HepG2 (cell line): ENCODE results near the gene TRIM15. TPM values are rescaled to one million over a fixed set of nuclear protein-coding genes. Genes with fewer than 3 reads are reported as not detected.
A peak's percentile ranks its signal among the peaks of the same experiment; 100 is the strongest.

Experiments
- ATRX ChIP-seq: sonication (generic); formaldehyde crosslinking; IDR thresholded peaks from 2 replicates; pipeline ENCODE4 v1.4.0; 2020; ENCODE audit warnings: missing genetic modification reagents, borderline replicate concordance
- HOXA3 ChIP-seq: sonication (generic); formaldehyde crosslinking; IDR thresholded peaks from 2 replicates; pipeline ENCODE4 v1.5.0; 2020; ENCODE audit warnings: missing genetic modification reagents
- LBX2 ChIP-seq: sonication (generic); formaldehyde crosslinking; IDR thresholded peaks from 2 replicates; pipeline ENCODE4 v1.5.0; 2020; ENCODE audit warnings: missing genetic modification reagents, mild to moderate bottlenecking, borderline replicate concordance
- MEF2D ChIP-seq: sonication (generic); formaldehyde crosslinking; IDR thresholded peaks from 2 replicates; pipeline ENCODE4 v1.5.1; 2020; ENCODE audit warnings: mild to moderate bottlenecking, missing genetic modification reagents
- NFKB2 ChIP-seq: sonication (generic); formaldehyde crosslinking; IDR thresholded peaks from 2 replicates; pipeline ENCODE4 v1.4.0; 2020; ENCODE audit warnings: missing genetic modification reagents, borderline replicate concordance
- NFRKB ChIP-seq: fragments of 450-650 bp; IDR thresholded peaks from 2 replicates; pipeline ENCODE4 v1.6.1; 2017
- SCMH1 ChIP-seq: sonication (generic); formaldehyde crosslinking; IDR thresholded peaks from 2 replicates; pipeline ENCODE4 v1.9.0; 2021; ENCODE audit warnings: missing genetic modification reagents, mild to moderate bottlenecking, borderline replicate concordance
- ZNF180 ChIP-seq: sonication (generic); formaldehyde crosslinking; IDR thresholded peaks from 2 replicates; pipeline ENCODE4 v1.4.0; 2020; ENCODE audit warnings: low read depth, missing genetic modification reagents, borderline replicate concordance
- ZNF451 ChIP-seq: sonication (generic); formaldehyde crosslinking; IDR thresholded peaks from 2 replicates; pipeline ENCODE4 v1.5.0; 2020; ENCODE audit warnings: mild to moderate bottlenecking, missing genetic modification reagents
- polyA plus RNA-seq, 8 experiments: library from polyadenylated mRNA; depleted of rRNA in 3 of 8; stranded (reverse) in 7 of 8; unstranded in 1 of 8; fragments of >200 nt; fragmentation: Illumina TruSeq in 4 of 8; extraction: Trizol in 4 of 8; gene quantifications; 2 replicates each; pipeline versions ENCODE4 v1.2.1 to v1.2.3, GENCODE V29; 2011 to 2016; ENCODE audit warnings: low read depth in 4 of 8, missing spikeins in 1 of 8, mixed read lengths in 1 of 8; ENCODE audit not compliant: insufficient read depth in 1 of 8
- total RNA-seq, 5 experiments: library from RNA; depleted of rRNA; stranded (reverse); fragments of >200 nt; fragmentation: Illumina TruSeq; extraction: Trizol; gene quantifications; 2 replicates each; pipeline ENCODE4 v1.2.3, GENCODE V29; 2016; ENCODE audit warnings: low read depth in 1 of 5
- TF ChIP-seq, protein P1 (sequence below): sonication (generic); formaldehyde crosslinking; IDR thresholded peaks from 2 replicates; pipeline ENCODE4 v1.5.1; 2020; ENCODE audit warnings: mild to moderate bottlenecking, missing genetic modification reagents, moderate library complexity
- TF ChIP-seq, protein P2 (sequence below): sonication (generic); formaldehyde crosslinking; IDR thresholded peaks from 2 replicates; pipeline ENCODE4 v1.5.1; 2020; ENCODE audit warnings: mild to moderate bottlenecking, missing genetic modification reagents, borderline replicate concordance
- TF ChIP-seq, protein P3 (sequence below): sonication (generic); formaldehyde crosslinking; IDR thresholded peaks from 2 replicates; pipeline ENCODE4 v1.9.0; 2021; ENCODE audit warnings: mild to moderate bottlenecking, missing genetic modification reagents

The TRIM15 gene
- total and polyA plus RNA-seq, 2 of the 13 experiments (the other 11 are each of a cell fraction or from before 2014, with no cell fraction given) = 35.1 to 38.2 TPM

DNA sequence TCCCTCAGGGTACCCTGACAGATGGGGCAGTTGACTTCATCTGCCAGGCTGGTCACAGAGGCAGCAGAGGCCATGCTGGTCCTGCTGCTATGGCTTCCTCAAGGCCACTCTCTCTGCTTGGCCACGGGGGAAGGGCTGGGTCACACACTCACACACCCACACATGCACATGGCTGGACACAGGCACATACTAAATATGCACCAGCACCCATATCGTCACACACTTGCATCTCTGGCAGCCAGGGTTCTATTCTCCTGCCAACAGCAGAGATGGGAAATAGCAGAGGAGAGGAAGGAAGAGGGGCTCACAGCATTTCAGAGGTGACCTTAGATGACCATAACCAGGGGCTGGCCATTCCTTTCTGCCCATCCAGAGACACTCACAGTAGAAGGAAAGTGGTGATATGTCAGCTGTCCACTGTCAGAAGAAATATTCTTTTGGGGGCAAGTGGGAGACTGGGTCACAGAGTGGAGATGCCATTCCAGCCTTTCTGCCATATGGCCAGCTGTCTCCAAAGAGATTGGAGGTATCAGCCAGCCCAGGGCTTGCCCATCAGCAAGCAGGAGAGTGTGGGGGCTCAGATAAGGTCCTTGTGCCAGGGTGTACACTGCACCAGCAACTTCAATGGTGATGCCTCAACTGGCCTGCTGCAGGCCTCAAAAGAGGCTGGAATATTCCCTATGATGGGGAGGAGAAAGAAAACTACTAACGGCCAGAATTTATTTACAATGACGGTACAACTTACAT is 2.4 kb upstream of the TRIM15 start, which contains the start of gene TRIM10 (continued):
- TF ChIP-seq, protein P1, sequence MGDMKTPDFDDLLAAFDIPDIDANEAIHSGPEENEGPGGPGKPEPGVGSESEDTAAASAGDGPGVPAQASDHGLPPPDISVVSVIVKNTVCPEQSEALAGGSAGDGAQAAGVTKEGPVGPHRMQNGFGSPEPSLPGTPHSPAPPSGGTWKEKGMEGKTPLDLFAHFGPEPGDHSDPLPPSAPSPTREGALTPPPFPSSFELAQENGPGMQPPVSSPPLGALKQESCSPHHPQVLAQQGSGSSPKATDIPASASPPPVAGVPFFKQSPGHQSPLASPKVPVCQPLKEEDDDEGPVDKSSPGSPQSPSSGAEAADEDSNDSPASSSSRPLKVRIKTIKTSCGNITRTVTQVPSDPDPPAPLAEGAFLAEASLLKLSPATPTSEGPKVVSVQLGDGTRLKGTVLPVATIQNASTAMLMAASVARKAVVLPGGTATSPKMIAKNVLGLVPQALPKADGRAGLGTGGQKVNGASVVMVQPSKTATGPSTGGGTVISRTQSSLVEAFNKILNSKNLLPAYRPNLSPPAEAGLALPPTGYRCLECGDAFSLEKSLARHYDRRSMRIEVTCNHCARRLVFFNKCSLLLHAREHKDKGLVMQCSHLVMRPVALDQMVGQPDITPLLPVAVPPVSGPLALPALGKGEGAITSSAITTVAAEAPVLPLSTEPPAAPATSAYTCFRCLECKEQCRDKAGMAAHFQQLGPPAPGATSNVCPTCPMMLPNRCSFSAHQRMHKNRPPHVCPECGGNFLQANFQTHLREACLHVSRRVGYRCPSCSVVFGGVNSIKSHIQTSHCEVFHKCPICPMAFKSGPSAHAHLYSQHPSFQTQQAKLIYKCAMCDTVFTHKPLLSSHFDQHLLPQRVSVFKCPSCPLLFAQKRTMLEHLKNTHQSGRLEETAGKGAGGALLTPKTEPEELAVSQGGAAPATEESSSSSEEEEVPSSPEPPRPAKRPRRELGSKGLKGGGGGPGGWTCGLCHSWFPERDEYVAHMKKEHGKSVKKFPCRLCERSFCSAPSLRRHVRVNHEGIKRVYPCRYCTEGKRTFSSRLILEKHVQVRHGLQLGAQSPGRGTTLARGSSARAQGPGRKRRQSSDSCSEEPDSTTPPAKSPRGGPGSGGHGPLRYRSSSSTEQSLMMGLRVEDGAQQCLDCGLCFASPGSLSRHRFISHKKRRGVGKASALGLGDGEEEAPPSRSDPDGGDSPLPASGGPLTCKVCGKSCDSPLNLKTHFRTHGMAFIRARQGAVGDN (CRISPR knock-in tag) = 0 out of 2 replicates have a peak, but pooled peaks have one; percentile 40
- TF ChIP-seq ZNF451 (CRISPR knock-in tag) (no peak), NFKB2 (peak; percentile 24; the same call in 1 of the 2 replicates), NFRKB (no peak), LBX2 (CRISPR knock-in tag) (no peak), SCMH1 (CRISPR knock-in tag) (no peak), ATRX (CRISPR knock-in tag) (no peak), HOXA3 (CRISPR knock-in tag) (peak; percentile 21; the same call in 1 of the 2 replicates), MEF2D (CRISPR knock-in tag) (no peak), ZNF180 (CRISPR knock-in tag) (no peak)
- TF ChIP-seq, protein P2, sequence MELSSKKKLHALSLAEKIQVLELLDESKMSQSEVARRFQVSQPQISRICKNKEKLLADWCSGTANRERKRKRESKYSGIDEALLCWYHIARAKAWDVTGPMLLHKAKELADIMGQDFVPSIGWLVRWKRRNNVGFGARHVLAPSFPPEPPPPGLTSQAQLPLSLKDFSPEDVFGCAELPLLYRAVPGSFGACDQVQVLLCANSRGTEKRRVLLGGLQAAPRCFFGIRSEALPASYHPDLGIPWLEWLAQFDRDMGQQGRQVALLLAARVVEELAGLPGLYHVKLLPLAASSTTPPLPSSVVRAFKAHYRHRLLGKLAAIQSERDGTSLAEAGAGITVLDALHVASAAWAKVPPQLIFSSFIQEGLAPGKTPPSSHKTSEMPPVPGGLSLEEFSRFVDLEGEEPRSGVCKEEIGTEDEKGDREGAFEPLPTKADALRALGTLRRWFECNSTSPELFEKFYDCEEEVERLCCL (CRISPR knock-in tag) = no peak
- TF ChIP-seq, protein P3, sequence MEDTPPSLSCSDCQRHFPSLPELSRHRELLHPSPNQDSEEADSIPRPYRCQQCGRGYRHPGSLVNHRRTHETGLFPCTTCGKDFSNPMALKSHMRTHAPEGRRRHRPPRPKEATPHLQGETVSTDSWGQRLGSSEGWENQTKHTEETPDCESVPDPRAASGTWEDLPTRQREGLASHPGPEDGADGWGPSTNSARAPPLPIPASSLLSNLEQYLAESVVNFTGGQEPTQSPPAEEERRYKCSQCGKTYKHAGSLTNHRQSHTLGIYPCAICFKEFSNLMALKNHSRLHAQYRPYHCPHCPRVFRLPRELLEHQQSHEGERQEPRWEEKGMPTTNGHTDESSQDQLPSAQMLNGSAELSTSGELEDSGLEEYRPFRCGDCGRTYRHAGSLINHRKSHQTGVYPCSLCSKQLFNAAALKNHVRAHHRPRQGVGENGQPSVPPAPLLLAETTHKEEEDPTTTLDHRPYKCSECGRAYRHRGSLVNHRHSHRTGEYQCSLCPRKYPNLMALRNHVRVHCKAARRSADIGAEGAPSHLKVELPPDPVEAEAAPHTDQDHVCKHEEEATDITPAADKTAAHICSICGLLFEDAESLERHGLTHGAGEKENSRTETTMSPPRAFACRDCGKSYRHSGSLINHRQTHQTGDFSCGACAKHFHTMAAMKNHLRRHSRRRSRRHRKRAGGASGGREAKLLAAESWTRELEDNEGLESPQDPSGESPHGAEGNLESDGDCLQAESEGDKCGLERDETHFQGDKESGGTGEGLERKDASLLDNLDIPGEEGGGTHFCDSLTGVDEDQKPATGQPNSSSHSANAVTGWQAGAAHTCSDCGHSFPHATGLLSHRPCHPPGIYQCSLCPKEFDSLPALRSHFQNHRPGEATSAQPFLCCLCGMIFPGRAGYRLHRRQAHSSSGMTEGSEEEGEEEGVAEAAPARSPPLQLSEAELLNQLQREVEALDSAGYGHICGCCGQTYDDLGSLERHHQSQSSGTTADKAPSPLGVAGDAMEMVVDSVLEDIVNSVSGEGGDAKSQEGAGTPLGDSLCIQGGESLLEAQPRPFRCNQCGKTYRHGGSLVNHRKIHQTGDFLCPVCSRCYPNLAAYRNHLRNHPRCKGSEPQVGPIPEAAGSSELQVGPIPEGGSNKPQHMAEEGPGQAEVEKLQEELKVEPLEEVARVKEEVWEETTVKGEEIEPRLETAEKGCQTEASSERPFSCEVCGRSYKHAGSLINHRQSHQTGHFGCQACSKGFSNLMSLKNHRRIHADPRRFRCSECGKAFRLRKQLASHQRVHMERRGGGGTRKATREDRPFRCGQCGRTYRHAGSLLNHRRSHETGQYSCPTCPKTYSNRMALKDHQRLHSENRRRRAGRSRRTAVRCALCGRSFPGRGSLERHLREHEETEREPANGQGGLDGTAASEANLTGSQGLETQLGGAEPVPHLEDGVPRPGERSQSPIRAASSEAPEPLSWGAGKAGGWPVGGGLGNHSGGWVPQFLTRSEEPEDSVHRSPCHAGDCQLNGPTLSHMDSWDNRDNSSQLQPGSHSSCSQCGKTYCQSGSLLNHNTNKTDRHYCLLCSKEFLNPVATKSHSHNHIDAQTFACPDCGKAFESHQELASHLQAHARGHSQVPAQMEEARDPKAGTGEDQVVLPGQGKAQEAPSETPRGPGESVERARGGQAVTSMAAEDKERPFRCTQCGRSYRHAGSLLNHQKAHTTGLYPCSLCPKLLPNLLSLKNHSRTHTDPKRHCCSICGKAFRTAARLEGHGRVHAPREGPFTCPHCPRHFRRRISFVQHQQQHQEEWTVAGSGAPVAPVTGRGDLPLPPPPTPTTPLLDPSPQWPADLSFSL (CRISPR knock-in tag) = no peak
